ENCODE data around the gene PLEKHG4B.

PLEKHG4B gene

DNA sequence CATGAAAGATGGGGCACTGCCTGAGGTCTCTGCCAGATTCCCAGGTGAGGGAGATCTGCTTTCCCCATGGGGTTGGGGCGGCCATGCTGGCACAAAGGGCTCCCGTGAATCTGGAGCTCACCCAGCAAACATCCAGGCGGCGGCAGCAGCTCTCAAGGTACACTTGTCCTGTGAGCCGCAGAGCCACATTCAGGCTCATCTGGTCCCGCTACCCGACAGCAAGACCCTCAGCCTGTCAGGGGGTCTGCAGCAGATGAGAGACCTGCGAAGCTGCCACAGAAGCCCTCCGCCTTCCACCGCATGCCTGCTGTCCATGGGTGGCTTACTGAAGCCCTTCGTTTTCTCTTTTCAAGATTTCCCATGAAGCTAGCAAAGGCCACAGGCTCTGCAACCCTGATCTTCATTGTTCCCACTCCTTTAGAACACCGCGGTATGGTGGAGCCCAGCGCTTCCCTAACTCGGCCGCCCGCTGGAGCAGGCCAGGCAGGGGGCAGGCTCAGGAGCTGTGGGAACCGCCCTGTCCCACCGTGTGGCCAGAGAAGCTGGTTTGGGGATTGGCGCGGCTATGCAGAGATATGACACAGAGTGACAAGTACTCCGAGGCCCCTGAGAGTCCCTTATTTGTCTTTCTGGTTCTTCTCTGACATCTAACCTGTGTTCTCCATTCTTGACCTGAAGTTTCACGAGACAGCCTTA is 108.1 kb downstream of the PLEKHG4B start:
- H3K36me3 ChIP-seq (ENCODE audit: control insufficient read depth, insufficient read depth, low read length), result peaks cover 20% of the 10 kb centered on the region
- no peak overlapping the region for H3K27ac ChIP-seq (ENCODE audit: low read depth, low read length)
- H3K4me3 ChIP-seq (ENCODE audit: low read depth, low read length), result no peak overlapping the region
- H3K27me3 ChIP-seq (ENCODE audit: control insufficient read depth, insufficient read depth, low read length), result no peaks in the 10 kb centered on the region
- H3K9ac ChIP-seq (ENCODE audit: low read length), result no peak overlapping the region
- H3K9me3 ChIP-seq (ENCODE audit: control insufficient read depth, insufficient read depth, low read depth, low read length), result no peaks in the 10 kb centered on the region
- H3K4me1 ChIP-seq (ENCODE audit: control insufficient read depth, insufficient read depth, low read length), result peaks cover 3% of the 10 kb centered on the region; the same call in 1 of the 2 replicates

DNA sequence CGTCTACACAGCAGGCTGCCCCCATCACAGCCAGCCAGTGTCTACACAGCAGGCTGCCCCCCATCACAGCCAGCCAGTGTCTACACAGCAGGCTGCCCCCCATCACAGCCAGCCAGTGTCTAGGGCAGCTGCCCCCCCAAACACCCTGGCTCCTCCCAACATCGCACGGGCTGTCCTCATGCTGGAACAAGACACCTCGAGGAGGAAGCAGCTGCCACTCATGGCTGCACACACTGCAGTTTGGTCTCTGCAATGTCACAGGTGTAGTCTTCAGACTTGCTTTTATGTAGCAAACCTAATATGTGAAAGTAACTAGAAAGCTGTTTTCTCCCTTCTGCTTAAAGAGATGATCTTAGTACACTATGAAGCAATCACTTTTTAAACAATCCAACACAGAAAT is 109.0 kb downstream of the PLEKHG4B start:
- H3K4me1 ChIP-seq (ENCODE audit: control insufficient read depth, insufficient read depth, low read length), result peaks cover 3% of the 10 kb centered on the region; the same call in 1 of the 2 replicates
- H3K4me3 ChIP-seq (ENCODE audit: low read depth, low read length), result no peak overlapping the region
- H3K9me3 ChIP-seq (ENCODE audit: control insufficient read depth, insufficient read depth, low read depth, low read length), result no peaks in the 10 kb centered on the region
- H3K27ac ChIP-seq (ENCODE audit: low read depth, low read length), result no peak overlapping the region
- no peaks in the 10 kb centered on the region for H3K27me3 ChIP-seq (ENCODE audit: control insufficient read depth, insufficient read depth, low read length)
- peaks cover 26% of the 10 kb centered on the region for H3K36me3 ChIP-seq (ENCODE audit: control insufficient read depth, insufficient read depth, low read length)
- H3K9ac ChIP-seq (ENCODE audit: low read length), result no peak overlapping the region

DNA sequence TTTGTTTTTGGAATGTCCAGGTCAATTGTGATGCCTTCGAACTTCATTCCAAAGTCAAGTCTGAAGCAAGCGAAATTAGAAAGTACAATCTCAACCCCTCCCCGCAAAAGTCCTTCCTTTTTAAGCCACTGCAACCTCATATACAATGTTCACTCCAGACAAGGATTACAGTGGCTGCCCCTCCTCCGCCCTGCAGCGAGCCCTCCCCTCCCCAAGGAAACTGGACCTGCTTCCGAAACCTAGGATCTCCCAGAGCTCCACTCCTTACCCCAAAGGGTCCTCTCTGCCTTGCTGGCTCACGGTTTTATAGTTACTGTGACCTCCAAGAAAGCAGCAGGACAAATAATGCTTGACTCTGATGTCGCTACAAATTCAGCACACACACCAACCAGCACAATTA is 109.7 kb downstream of the PLEKHG4B start:
- Histone ChIP-seq H3K4me1 (ENCODE audit: control insufficient read depth, insufficient read depth, low read length) (peaks cover 5% of the 10 kb centered on the region), H3K36me3 (ENCODE audit: control insufficient read depth, insufficient read depth, low read length) (peaks cover 26% of the 10 kb centered on the region), H3K27ac (ENCODE audit: low read depth, low read length) (no peak overlapping the region), H3K9me3 (ENCODE audit: control insufficient read depth, insufficient read depth, low read depth, low read length) (no peaks in the 10 kb centered on the region), H3K4me3 (ENCODE audit: low read depth, low read length) (no peak overlapping the region), H3K9ac (ENCODE audit: low read length) (no peak overlapping the region), H3K27me3 (ENCODE audit: control insufficient read depth, insufficient read depth, low read length) (no peaks in the 10 kb centered on the region)

DNA sequence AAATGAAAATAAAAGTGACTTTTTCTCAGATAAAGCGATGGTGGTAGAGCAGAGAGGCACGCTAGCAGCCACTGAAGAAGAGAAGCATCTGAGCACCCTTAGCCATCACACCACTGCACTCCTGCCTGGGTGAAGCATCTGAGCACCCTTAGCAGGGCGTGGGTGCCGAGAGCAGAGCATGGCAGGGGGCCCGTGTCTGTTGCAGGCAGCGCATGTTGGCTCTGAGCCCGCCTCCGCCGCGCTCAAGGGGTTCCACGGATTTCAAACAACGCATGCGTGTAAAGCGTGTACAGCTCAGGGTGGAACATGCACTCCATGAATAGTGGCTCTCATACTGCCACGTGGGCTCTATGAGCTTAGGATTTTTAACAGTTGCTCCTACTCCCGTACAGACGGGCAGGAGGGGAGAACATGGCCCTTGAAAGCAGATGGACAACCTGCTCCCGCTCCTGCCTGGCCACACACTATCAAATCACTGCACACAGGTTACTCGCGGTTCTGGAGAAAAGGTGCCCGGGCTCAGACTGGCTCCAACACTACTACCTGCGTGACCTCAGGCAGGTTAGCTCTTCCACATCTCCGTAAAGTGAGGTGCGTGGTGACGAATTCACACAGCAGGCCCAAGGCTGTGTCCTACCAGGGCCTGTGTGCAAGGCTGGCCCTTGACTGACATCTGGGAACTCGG is 111.4 kb downstream of the PLEKHG4B start:
- Histone ChIP-seq H3K9me3 (ENCODE audit: control insufficient read depth, insufficient read depth, low read depth, low read length) (no peaks in the 10 kb centered on the region), H3K4me3 (ENCODE audit: low read depth, low read length) (no peak overlapping the region), H3K9ac (ENCODE audit: low read length) (no peak overlapping the region), H3K27me3 (ENCODE audit: control insufficient read depth, insufficient read depth, low read length) (no peaks in the 10 kb centered on the region), H3K4me1 (ENCODE audit: control insufficient read depth, insufficient read depth, low read length) (peaks cover 14% of the 10 kb centered on the region), H3K27ac (ENCODE audit: low read depth, low read length) (no peak overlapping the region), H3K36me3 (ENCODE audit: control insufficient read depth, insufficient read depth, low read length) (peaks cover 26% of the 10 kb centered on the region)

DNA sequence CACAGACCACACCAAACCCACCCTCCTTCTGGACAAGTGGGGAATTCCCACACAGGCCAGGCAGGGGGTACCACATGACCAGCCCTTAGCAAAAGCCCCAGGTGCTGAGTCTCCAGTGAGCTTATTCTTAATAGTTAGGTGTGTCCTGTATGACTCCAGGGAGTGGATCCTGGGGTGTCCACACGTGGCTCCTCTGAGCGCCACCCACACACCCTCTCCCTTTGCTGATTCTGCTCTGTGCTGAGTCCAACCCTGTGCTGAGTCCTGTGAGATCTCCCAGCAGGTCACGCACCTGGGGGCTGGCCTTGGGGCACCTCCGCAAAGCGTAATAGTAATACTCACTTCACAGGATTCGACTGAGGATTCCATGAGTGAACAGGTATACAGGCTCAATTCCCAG is 112.0 kb downstream of the PLEKHG4B start:
- H3K27ac ChIP-seq (ENCODE audit: low read depth, low read length), result no peak overlapping the region
- H3K9ac ChIP-seq (ENCODE audit: low read length), result no peak overlapping the region
- H3K4me3 ChIP-seq (ENCODE audit: low read depth, low read length), result no peak overlapping the region
- peaks cover 26% of the 10 kb centered on the region for H3K36me3 ChIP-seq (ENCODE audit: control insufficient read depth, insufficient read depth, low read length)
- H3K9me3 ChIP-seq (ENCODE audit: control insufficient read depth, insufficient read depth, low read depth, low read length), result no peaks in the 10 kb centered on the region
- no peaks in the 10 kb centered on the region for H3K27me3 ChIP-seq (ENCODE audit: control insufficient read depth, insufficient read depth, low read length)
- peaks cover 14% of the 10 kb centered on the region for H3K4me1 ChIP-seq (ENCODE audit: control insufficient read depth, insufficient read depth, low read length)

DNA sequence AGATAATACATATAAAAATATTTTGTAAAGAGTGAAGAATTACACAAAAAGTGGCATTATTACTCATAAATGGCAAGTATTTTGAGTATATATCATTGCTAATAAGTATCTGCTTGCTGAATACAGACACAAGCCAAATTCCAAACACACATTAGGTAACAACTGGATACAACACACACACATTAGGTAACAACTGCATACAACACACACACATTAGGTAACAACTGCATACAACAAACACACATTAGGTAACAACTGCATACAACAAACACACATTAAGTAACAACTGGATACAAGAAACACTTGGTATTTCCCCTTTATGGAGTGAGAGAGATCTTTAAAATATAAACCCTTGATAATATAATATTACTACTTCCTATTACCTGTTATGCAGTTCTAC is 112.5 kb downstream of the PLEKHG4B start:
- no peak overlapping the region for H3K9ac ChIP-seq (ENCODE audit: low read length)
- H3K4me1 ChIP-seq (ENCODE audit: control insufficient read depth, insufficient read depth, low read length), result peaks cover 14% of the 10 kb centered on the region
- no peak overlapping the region for H3K4me3 ChIP-seq (ENCODE audit: low read depth, low read length)
- no peaks in the 10 kb centered on the region for H3K9me3 ChIP-seq (ENCODE audit: control insufficient read depth, insufficient read depth, low read depth, low read length)
- H3K27ac ChIP-seq (ENCODE audit: low read depth, low read length), result no peak overlapping the region
- no peaks in the 10 kb centered on the region for H3K27me3 ChIP-seq (ENCODE audit: control insufficient read depth, insufficient read depth, low read length)
- H3K36me3 ChIP-seq (ENCODE audit: control insufficient read depth, insufficient read depth, low read length), result peaks cover 26% of the 10 kb centered on the region

DNA sequence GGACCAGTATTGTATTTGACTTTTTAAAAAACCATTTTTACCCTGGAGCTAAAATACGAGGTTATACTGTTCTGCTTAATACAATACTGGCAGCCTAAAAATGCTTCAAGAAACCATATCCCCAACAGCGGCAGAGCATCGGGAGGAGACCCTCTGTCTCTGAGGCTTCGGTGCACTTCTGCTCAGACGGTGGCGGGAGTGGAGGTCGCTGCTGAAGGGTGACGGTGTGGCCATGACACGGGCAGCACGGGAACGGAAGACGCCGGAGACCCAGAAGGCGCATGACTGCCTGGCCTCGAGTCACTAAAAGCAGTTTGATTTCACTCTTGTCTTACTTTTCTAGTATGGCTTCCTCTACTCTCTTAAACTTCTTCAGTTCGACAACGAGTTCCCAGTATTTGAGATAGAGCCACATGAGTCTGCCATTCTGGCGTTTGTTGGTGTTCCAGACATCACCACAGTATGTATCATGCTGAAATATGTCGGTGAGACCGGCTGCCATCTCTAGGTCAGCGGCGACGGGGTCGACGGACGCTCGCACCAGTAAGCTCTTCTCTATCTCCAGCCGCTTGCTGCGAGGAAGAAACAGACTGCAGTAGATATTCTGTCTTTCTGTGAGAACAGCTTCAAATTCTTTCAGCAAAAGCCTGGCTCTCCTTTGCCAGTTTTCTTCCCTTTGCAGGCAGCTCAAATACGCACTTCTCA is 113.2 kb downstream of the PLEKHG4B start:
- Histone ChIP-seq H3K27ac (ENCODE audit: low read depth, low read length) (no peak overlapping the region), H3K9me3 (ENCODE audit: control insufficient read depth, insufficient read depth, low read depth, low read length) (no peaks in the 10 kb centered on the region), H3K27me3 (ENCODE audit: control insufficient read depth, insufficient read depth, low read length) (no peaks in the 10 kb centered on the region), H3K36me3 (ENCODE audit: control insufficient read depth, insufficient read depth, low read length) (peaks cover 26% of the 10 kb centered on the region), H3K4me1 (ENCODE audit: control insufficient read depth, insufficient read depth, low read length) (peaks cover 14% of the 10 kb centered on the region), H3K9ac (ENCODE audit: low read length) (no peak overlapping the region), H3K4me3 (ENCODE audit: low read depth, low read length) (no peak overlapping the region)

DNA sequence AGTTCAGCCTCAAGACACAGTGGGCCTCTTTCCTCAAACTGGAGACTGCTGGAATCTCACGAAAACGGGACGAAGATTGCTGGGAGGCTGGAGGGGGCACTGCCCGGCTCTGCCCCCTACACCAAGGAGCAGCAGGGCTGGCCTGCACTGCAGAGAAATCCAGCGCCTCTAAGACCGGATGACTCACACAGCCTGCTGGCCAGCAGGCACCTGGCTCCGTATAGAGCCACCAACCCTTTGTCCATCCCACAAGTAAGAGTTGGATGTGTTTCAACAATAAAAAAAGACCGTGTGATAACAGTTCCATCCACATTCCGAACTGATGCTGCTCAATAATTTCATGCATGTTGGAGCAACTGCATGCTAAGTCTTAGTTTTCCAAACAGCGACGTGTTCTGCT is 114.4 kb downstream of the PLEKHG4B start:
- no peak overlapping the region for H3K27ac ChIP-seq (ENCODE audit: low read depth, low read length)
- peaks cover 14% of the 10 kb centered on the region for H3K4me1 ChIP-seq (ENCODE audit: control insufficient read depth, insufficient read depth, low read length)
- no peak overlapping the region for H3K9ac ChIP-seq (ENCODE audit: low read length)
- H3K9me3 ChIP-seq (ENCODE audit: control insufficient read depth, insufficient read depth, low read depth, low read length), result no peaks in the 10 kb centered on the region
- no peaks in the 10 kb centered on the region for H3K27me3 ChIP-seq (ENCODE audit: control insufficient read depth, insufficient read depth, low read length)
- H3K4me3 ChIP-seq (ENCODE audit: low read depth, low read length), result no peak overlapping the region
- H3K36me3 ChIP-seq (ENCODE audit: control insufficient read depth, insufficient read depth, low read length), result peaks cover 26% of the 10 kb centered on the region

DNA sequence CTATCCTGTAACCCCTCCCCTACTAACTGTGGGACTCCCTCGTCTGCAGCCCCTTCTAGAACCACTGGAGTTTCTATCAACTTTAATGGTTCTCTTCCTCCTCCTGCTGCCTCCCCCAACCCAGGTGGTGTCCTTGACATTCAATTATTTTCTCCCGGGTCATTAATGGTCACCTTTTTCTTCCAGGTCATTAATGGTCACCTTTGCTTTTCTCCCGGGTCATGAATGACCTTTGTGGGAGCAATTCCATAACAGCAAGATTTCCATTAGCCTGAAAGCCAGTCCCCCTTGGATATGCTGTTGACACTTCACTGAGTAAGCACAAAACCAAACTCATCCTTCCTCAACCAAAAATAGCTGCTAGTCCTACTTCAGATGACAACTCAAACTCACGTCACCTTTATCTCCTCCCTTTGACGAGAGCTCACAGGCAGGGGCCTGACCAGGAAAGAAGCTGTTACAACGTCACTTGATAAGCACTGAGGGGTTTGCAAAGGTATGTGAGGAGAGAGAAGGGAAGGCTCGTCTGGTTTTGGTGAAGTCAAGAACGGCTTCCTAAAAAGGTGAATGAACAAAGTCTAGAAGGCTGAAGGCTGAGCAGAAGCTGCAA is 115.1 kb downstream of the PLEKHG4B start:
- no peaks in the 10 kb centered on the region for H3K27me3 ChIP-seq (ENCODE audit: control insufficient read depth, insufficient read depth, low read length)
- no peak overlapping the region for H3K9ac ChIP-seq (ENCODE audit: low read length)
- H3K9me3 ChIP-seq (ENCODE audit: control insufficient read depth, insufficient read depth, low read depth, low read length), result no peaks in the 10 kb centered on the region
- H3K4me3 ChIP-seq (ENCODE audit: low read depth, low read length), result no peak overlapping the region
- peaks cover 12% of the 10 kb centered on the region; the same call in 1 of the 2 replicates for H3K4me1 ChIP-seq (ENCODE audit: control insufficient read depth, insufficient read depth, low read length)
- H3K36me3 ChIP-seq (ENCODE audit: control insufficient read depth, insufficient read depth, low read length), result peaks cover 26% of the 10 kb centered on the region
- H3K27ac ChIP-seq (ENCODE audit: low read depth, low read length), result no peak overlapping the region

DNA sequence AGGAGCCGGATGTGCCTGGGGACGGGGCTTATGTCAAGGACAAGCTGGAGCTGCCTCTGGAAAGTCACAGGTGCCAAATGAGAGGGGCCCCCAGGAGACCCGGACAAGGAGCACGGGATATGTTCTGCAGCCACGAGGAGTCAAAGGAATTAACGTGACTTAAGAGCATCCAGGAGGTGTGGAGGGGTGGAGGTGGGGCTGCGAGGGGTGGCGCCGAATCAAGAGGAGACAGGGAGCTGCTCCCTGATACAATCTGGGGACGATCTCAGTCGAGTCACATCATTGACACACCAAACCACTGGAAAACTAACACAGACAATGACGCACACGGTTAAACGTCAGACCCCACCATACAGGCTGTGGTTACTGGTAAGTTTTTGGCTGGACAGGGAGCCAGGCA is 115.6 kb downstream of the PLEKHG4B start:
- peaks cover 12% of the 10 kb centered on the region; the same call in 1 of the 2 replicates for H3K4me1 ChIP-seq (ENCODE audit: control insufficient read depth, insufficient read depth, low read length)
- H3K4me3 ChIP-seq (ENCODE audit: low read depth, low read length), result no peak overlapping the region
- H3K27me3 ChIP-seq (ENCODE audit: control insufficient read depth, insufficient read depth, low read length), result no peaks in the 10 kb centered on the region
- no peak overlapping the region for H3K27ac ChIP-seq (ENCODE audit: low read depth, low read length)
- H3K36me3 ChIP-seq (ENCODE audit: control insufficient read depth, insufficient read depth, low read length), result peaks cover 26% of the 10 kb centered on the region
- no peak overlapping the region for H3K9ac ChIP-seq (ENCODE audit: low read length)
- H3K9me3 ChIP-seq (ENCODE audit: control insufficient read depth, insufficient read depth, low read depth, low read length), result no peaks in the 10 kb centered on the region
